ENCODE measurements around the gene CRYGS.

DNA sequence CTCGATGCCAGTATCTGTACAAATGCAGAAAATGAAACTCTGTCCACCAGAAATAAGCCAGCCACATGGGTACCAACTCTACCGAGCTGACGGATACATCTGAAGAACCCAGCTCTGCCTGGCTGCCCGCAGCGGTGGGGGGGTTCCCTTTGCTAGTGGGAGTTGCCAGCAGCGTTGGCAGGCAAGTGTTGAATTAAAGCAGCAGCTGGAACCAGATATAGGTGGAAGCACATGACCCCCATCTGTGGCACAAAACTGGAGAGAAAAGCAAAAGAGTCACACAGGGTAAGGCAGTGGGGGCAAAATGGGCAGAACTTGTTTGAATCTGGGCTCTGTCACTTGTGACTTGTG is 17.9 kb downstream of the CRYGS start:
- TF ChIP-seq, protein P1, sequence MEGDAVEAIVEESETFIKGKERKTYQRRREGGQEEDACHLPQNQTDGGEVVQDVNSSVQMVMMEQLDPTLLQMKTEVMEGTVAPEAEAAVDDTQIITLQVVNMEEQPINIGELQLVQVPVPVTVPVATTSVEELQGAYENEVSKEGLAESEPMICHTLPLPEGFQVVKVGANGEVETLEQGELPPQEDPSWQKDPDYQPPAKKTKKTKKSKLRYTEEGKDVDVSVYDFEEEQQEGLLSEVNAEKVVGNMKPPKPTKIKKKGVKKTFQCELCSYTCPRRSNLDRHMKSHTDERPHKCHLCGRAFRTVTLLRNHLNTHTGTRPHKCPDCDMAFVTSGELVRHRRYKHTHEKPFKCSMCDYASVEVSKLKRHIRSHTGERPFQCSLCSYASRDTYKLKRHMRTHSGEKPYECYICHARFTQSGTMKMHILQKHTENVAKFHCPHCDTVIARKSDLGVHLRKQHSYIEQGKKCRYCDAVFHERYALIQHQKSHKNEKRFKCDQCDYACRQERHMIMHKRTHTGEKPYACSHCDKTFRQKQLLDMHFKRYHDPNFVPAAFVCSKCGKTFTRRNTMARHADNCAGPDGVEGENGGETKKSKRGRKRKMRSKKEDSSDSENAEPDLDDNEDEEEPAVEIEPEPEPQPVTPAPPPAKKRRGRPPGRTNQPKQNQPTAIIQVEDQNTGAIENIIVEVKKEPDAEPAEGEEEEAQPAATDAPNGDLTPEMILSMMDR (IDR thresholded peaks at IDR 0.05; ENCODE audit: insufficient read depth, low read depth, low read length) = no peak
- no peak for TF ChIP-seq EZH2 (IDR thresholded peaks at IDR 0.05; ENCODE audit: insufficient read depth, low read length)
